Activated naive CD4-positive, alpha-beta T cell treated with anti-CD3 and anti-CD28 coated beads, Interleukin-2, amount 50 U/mL, for 72 hours (primary cell): Measurements from ENCODE around the gene PITX3. TPM values are rescaled to one million over a fixed set of nuclear protein-coding genes. Genes with fewer than 3 reads are reported as not detected.
"Not testable (repeated sequence)": the region's sequence is repeated elsewhere in the genome, so short reads cannot be mapped to it uniquely, and the experiment has no call there.

ENCODE experiments used
- ATAC-seq, 2 donors: fragments of 150-1000 bp; cut with Tn5 transposase; 2 replicates each; pipeline ENCODE4 v1.10.0; 2021; ENCODE audit warnings: mild to moderate bottlenecking in 2 of 2, moderate library complexity in 2 of 2
- DNase-seq, 2 donors: peaks; one replicate each; pipeline ENCODE4 v3.0.0; 2021 to 2022; ENCODE audit warnings: low spot score in 2 of 2
- H3K27ac Mint-ChIP-seq, 2 donors: one replicate each; pipeline ENCODE4 v1.8.0; 2022; ENCODE audit warnings: mild to moderate bottlenecking in 2 of 2, mixed read lengths in 2 of 2
- H3K36me3 Mint-ChIP-seq, 2 donors: one replicate each; pipeline ENCODE4 v1.8.0; 2022; ENCODE audit warnings: mixed read lengths in 2 of 2
- H3K9me3 Mint-ChIP-seq, 2 donors: one replicate each; pipeline ENCODE4 v1.8.0; 2022; ENCODE audit warnings: mixed read lengths in 2 of 2
- total RNA-seq, 2 donors: library from RNA; stranded (reverse); gene quantifications; one replicate each; pipeline ENCODE4 v1.2.3, GENCODE V29; 2022

Gene PITX3
- total RNA-seq, 2 donors from 2014 or later, result not detected

GRCh38 chr10:102267748-102268147 lies 26.4 kb upstream of the PITX3 start:
- ATAC-seq (peak; percentile 93 to 97), DNase-seq (no peak)
- Mint-ChIP-seq H3K27ac (peak overlapping the region; percentile 94 to 95), H3K9me3 (no peaks in the 10 kb centered on the region), H3K36me3 (peaks cover 6% of the 10 kb centered on the region in 2 donors)

- H3K9me3 Mint-ChIP-seq, result no peaks in the 10 kb centered on the region
- DNase-seq (no peak), ATAC-seq (no peak)
- H3K36me3 Mint-ChIP-seq, result peaks cover 6 to 10% of the 10 kb centered on the region in 2 donors
- H3K27ac Mint-ChIP-seq, result peak overlapping the region; percentile 80 to 95
Observed at GRCh38 chr10:102266670-102267069, 25.4 kb upstream of the PITX3 start.

- Mint-ChIP-seq H3K36me3 (peaks cover 5 to 10% of the 10 kb centered on the region in 2 donors), H3K9me3 (no peaks in the 10 kb centered on the region), H3K27ac (no peak overlapping the region)
- ATAC-seq, result no peak
- DNase-seq, result no peak
Observed at GRCh38 chr10:102264371-102264770, 23.1 kb upstream of the PITX3 start.

- H3K27ac Mint-ChIP-seq, result no peak overlapping the region
- DNase-seq (no peak), ATAC-seq (no peak)
- H3K9me3 Mint-ChIP-seq, result no peaks in the 10 kb centered on the region
- H3K36me3 Mint-ChIP-seq, result peaks cover 0 to 4% of the 10 kb centered on the region in 2 donors
Observed at GRCh38 chr10:102262744-102263370, 21.5 kb upstream of the PITX3 start.

- Mint-ChIP-seq H3K36me3 (peaks cover 0 to 4% of the 10 kb centered on the region in 2 donors), H3K9me3 (no peaks in the 10 kb centered on the region), H3K27ac (peak overlapping the region in 1 of 2 donors; percentile 52)
- no peak for DNase-seq
- ATAC-seq, result no peak
Observed at GRCh38 chr10:102261842-102262241, 20.5 kb upstream of the PITX3 start.

- no peak for ATAC-seq
- Mint-ChIP-seq H3K9me3 (no peaks in the 10 kb centered on the region), H3K27ac (no peak overlapping the region), H3K36me3 (peaks cover 0 to 4% of the 10 kb centered on the region in 2 donors)
- no peak for DNase-seq
Observed at GRCh38 chr10:102261196-102261595, 19.9 kb upstream of the PITX3 start.

- no peak for ATAC-seq
- no peak overlapping the region for H3K27ac Mint-ChIP-seq
- no peak for DNase-seq
Observed at GRCh38 chr10:102255404-102255803, 14.1 kb upstream of the PITX3 start.

GRCh38 chr10:102254426-102254825 lies 13.1 kb upstream of the PITX3 start:
- H3K27ac Mint-ChIP-seq, result no peak overlapping the region
- ATAC-seq (no peak), DNase-seq (no peak)
- no peaks in the 10 kb centered on the region for H3K9me3 Mint-ChIP-seq
- H3K36me3 Mint-ChIP-seq, result no peaks in the 10 kb centered on the region

More at GRCh38 chr10:102255404-102255803, 14.1 kb upstream of the PITX3 start:
- Mint-ChIP-seq H3K36me3 (no peaks in the 10 kb centered on the region), H3K9me3 (no peaks in the 10 kb centered on the region)

GRCh38 chr10:102252508-102252907 lies 11.2 kb upstream of the PITX3 start:
- not testable (repeated sequence) for ATAC-seq, H3K9me3 Mint-ChIP-seq, DNase-seq, H3K27ac Mint-ChIP-seq
- H3K36me3 Mint-ChIP-seq, result peaks cover 4 to 14% of the 10 kb centered on the region in 2 donors

- no peak overlapping the region for H3K27ac Mint-ChIP-seq
Observed at GRCh38 chr10:102247734-102248133, 6.4 kb upstream of the PITX3 start.

GRCh38 chr10:102246261-102246660 lies 4.9 kb upstream of the PITX3 start:
- ATAC-seq, result no peak
- no peak for DNase-seq
- Mint-ChIP-seq H3K9me3 (no peaks in the 10 kb centered on the region), H3K27ac (peak overlapping the region; percentile 97), H3K36me3 (peaks cover 22 to 26% of the 10 kb centered on the region in 2 donors)

More at GRCh38 chr10:102247734-102248133, 6.4 kb upstream of the PITX3 start:
- Mint-ChIP-seq H3K36me3 (peaks cover 18 to 22% of the 10 kb centered on the region in 2 donors), H3K9me3 (no peaks in the 10 kb centered on the region)
- DNase-seq (no peak), ATAC-seq (no peak)

- H3K27ac Mint-ChIP-seq, result peak overlapping the region; percentile 97
- ATAC-seq, result no peak
- H3K36me3 Mint-ChIP-seq, result peaks cover 22 to 26% of the 10 kb centered on the region in 2 donors
- DNase-seq, result no peak
- H3K9me3 Mint-ChIP-seq, result no peaks in the 10 kb centered on the region
Observed at GRCh38 chr10:102245932-102246251, 4.6 kb upstream of the PITX3 start.

- peak; percentile 85 to 96 for DNase-seq
- Mint-ChIP-seq H3K36me3 (peaks cover 22 to 26% of the 10 kb centered on the region in 2 donors), H3K27ac (peak within 1 kb of the TSS; percentile 97), H3K9me3 (no peaks in the 10 kb centered on the region)
- peak; percentile 89 to 92 for ATAC-seq
Observed at GRCh38 chr10:102245082-102245931, 4.0 kb upstream of the PITX3 start, which contains the start of gene GBF1. Gene GBF1 (plus strand): TSS chr10:102245532. CDS start chr10:102258939, 13,407 bp downstream.

- no peaks in the 10 kb centered on the region for H3K9me3 Mint-ChIP-seq
- no peak for ATAC-seq
Observed at GRCh38 chr10:102243309-102243708, 2.0 kb upstream of the PITX3 start.

GRCh38 chr10:102242118-102242485 lies 790 bp upstream of the PITX3 start:
- peak overlapping the region in 1 of 2 donors; percentile 5 for H3K27ac Mint-ChIP-seq
- no peaks in the 10 kb centered on the region for H3K9me3 Mint-ChIP-seq
- H3K36me3 Mint-ChIP-seq, result peaks cover 9 to 22% of the 10 kb centered on the region in 2 donors
- no peak for ATAC-seq
- DNase-seq, result no peak

More at GRCh38 chr10:102243309-102243708, 2.0 kb upstream of the PITX3 start:
- Mint-ChIP-seq H3K36me3 (peaks cover 14 to 26% of the 10 kb centered on the region in 2 donors), H3K27ac (no peak overlapping the region)
- DNase-seq, result no peak

- H3K36me3 Mint-ChIP-seq, result peaks cover under 1 to 15% of the 10 kb centered on the region in 2 donors
- H3K9me3 Mint-ChIP-seq, result no peaks in the 10 kb centered on the region
- ATAC-seq (no peak), DNase-seq (no peak)
- H3K27ac Mint-ChIP-seq, result no peak overlapping the region
Observed at GRCh38 chr10:102241032-102241443, 274 bp downstream of the PITX3 start.

- DNase-seq, result no peak
- no peak overlapping the region for H3K27ac Mint-ChIP-seq
- no peaks in the 10 kb centered on the region for H3K9me3 Mint-ChIP-seq
- H3K36me3 Mint-ChIP-seq, result peaks cover 0 to 10% of the 10 kb centered on the region in 2 donors
- ATAC-seq, result no peak
Observed at GRCh38 chr10:102240467-102241031, 763 bp downstream of the PITX3 start.
